ENCODE measurements around the gene ARID1A.
A peak's percentile ranks its signal among the peaks of the same experiment; 100 is the strongest.
"Not testable (repeated sequence)": the region's sequence is repeated elsewhere in the genome, so short reads cannot be mapped to it uniquely, and the experiment has no call there.

ARID1A gene

DNA sequence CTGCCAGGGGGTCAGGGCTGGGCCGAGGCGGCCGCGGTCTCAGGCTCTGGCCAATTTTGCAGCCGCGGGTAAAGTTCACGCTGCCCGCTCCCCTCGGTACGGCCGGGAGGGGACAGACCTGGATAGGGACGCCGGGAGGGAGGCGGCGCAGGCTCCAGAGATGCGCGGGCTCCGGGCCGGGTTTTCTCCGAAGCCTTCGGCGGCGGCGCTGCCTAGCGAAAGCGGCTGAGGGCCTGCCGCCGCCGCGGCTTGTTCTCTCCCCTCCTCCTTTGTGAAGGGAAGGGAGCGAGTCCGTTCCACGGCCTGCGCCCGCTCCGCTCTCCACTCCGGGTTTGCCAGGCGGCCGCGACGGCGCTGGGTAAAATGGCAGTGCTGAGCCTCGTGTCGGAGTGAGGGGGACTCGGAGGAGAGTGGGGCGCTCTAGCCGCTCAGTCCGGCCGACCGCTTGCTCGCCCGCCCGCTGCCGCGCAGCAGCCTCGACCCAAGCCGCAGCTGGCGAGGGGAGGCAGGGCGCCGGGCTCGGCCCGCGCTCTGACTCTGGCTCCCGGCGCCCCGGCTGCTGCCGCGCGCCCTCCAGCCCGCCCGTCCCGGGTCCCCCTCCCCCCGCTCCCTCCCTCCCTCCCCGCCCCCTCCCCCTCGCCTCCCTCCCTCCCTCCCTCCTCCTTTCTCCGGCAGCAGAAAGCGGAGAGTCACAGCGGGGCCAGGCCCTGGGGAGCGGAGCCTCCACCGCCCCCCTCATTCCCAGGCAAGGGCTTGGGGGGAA, at the start of gene ARID1A:
ARID1A (plus strand) TSS at position 660 of the 763 bp plus-strand sequence. CDS start 389 bp downstream, outside the sequence.
- H3K79me2 ChIP-seq (ENCODE audit: insufficient read depth, low read length), result peaks cover 66% of the 10 kb centered on the region
- peak; percentile 97 for DNase-seq

DNA sequence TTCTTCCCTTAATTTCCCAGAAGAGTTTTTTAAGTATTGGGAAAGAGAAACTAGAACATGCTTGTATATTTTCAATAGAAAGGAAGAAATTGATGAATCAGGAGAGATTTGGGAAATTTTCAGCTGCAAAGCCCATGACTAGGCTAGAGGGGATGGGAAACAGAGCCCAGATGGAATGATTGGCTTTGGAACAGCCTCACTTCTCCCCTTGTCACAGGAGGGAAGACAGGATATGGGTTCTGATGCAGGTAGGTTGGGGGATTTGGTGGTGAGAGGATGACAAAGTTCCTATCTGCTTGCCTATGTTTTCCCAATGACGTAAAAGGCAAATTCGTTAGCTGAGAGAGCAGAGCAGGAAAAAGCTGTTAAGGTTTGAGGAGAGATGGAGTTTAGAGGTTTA, 31.0 kb upstream of the ARID1A start:
- H3K4me2 ChIP-seq (ENCODE audit: insufficient read depth, low read length), result no peak overlapping the region
- H3K79me2 ChIP-seq (ENCODE audit: insufficient read depth, low read length), result no peaks in the 10 kb centered on the region
- no peaks in the 10 kb centered on the region for H3K4me1 ChIP-seq (ENCODE audit: insufficient read depth, low read length)
- no peaks in the 10 kb centered on the region for H3K27me3 ChIP-seq (ENCODE audit: insufficient read depth, low read length, poor library complexity)
- H3K36me3 ChIP-seq (ENCODE audit: insufficient read depth, low read length), result no peaks in the 10 kb centered on the region
- H2AFZ ChIP-seq (ENCODE audit: low read depth, low read length), result no peak overlapping the region
- TF ChIP-seq, protein P1, sequence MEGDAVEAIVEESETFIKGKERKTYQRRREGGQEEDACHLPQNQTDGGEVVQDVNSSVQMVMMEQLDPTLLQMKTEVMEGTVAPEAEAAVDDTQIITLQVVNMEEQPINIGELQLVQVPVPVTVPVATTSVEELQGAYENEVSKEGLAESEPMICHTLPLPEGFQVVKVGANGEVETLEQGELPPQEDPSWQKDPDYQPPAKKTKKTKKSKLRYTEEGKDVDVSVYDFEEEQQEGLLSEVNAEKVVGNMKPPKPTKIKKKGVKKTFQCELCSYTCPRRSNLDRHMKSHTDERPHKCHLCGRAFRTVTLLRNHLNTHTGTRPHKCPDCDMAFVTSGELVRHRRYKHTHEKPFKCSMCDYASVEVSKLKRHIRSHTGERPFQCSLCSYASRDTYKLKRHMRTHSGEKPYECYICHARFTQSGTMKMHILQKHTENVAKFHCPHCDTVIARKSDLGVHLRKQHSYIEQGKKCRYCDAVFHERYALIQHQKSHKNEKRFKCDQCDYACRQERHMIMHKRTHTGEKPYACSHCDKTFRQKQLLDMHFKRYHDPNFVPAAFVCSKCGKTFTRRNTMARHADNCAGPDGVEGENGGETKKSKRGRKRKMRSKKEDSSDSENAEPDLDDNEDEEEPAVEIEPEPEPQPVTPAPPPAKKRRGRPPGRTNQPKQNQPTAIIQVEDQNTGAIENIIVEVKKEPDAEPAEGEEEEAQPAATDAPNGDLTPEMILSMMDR (IDR thresholded peaks at IDR 0.05; ENCODE audit: borderline replicate concordance, extremely low read depth, low read length, poor library complexity, severe bottlenecking), result no peak
- TF ChIP-seq EZH2 (IDR thresholded peaks at IDR 0.05; ENCODE audit: borderline replicate concordance, low read depth, low read length, severe bottlenecking), result no peak
- no peak overlapping the region for H3K27ac ChIP-seq (ENCODE audit: low read length)
- no peaks in the 10 kb centered on the region for H3K9me3 ChIP-seq (ENCODE audit: insufficient read depth, low read length, severe bottlenecking)
- no peak overlapping the region for H3K4me3 ChIP-seq (ENCODE audit: low read depth in 1 of 2, low read length in 2 of 2)
- H3K9ac ChIP-seq (ENCODE audit: low read depth, low read length), result no peak overlapping the region
- DNase-seq, result no peak
- no peak for ATAC-seq (ENCODE audit: insufficient read depth, low read depth)
- no peaks in the 10 kb centered on the region for H4K20me1 ChIP-seq (ENCODE audit: insufficient read depth, low read length)

More for the DNA sequence above, at the start of gene ARID1A:
- peak within 1 kb of the TSS; percentile 66 for H2AFZ ChIP-seq (ENCODE audit: low read depth, low read length)
- peaks cover 50% of the 10 kb centered on the region for H3K4me1 ChIP-seq (ENCODE audit: insufficient read depth, low read length)
- peaks cover 28% of the 10 kb centered on the region for H4K20me1 ChIP-seq (ENCODE audit: insufficient read depth, low read length)
- peak within 1 kb of the TSS; percentile 97 for H3K4me2 ChIP-seq (ENCODE audit: insufficient read depth, low read length)
- H3K9me3 ChIP-seq (ENCODE audit: insufficient read depth, low read length, severe bottlenecking), result no peaks in the 10 kb centered on the region
- peak within 1 kb of the TSS; percentile 98 for H3K27ac ChIP-seq (ENCODE audit: low read length)
- peak; percentile 58 for ATAC-seq (ENCODE audit: insufficient read depth, low read depth)
- no peak for TF ChIP-seq EZH2 (IDR thresholded peaks at IDR 0.05; ENCODE audit: borderline replicate concordance, low read depth, low read length, severe bottlenecking)
- TF ChIP-seq, protein P1 (IDR thresholded peaks at IDR 0.05; ENCODE audit: borderline replicate concordance, extremely low read depth, low read length, poor library complexity, severe bottlenecking), result peak; percentile 9
- peaks cover 27% of the 10 kb centered on the region for H3K36me3 ChIP-seq (ENCODE audit: insufficient read depth, low read length)
- H3K9ac ChIP-seq (ENCODE audit: low read depth, low read length), result peak within 1 kb of the TSS; percentile 89
- peak within 1 kb of the TSS; percentile 78 to 81 for H3K4me3 ChIP-seq (ENCODE audit: low read depth in 1 of 2, low read length in 2 of 2)
- no peaks in the 10 kb centered on the region for H3K27me3 ChIP-seq (ENCODE audit: insufficient read depth, low read length, poor library complexity)

DNA sequence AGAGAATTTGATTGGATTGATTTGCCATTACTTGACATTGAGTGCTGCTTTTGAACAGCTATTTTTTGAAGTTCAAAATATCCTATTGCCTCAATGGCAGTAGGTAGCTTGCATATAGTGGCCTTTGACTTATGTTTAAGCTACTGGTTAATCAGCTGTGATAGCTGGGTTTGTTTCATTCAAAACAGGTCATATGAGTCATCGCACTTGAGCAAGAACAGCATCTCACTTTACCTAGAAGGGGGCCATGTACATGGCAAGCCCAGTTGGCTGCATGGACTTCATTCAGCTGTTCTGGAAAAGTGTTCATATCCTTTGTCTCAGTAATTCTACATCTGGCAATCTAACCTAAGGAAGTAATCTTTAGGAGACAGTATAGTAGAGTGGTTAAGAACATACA, 29.0 kb upstream of the ARID1A start:
- H3K27ac ChIP-seq (ENCODE audit: low read length), result no peak overlapping the region
- ATAC-seq (ENCODE audit: insufficient read depth, low read depth) (no peak), DNase-seq (no peak)
- no peaks in the 10 kb centered on the region for H3K27me3 ChIP-seq (ENCODE audit: insufficient read depth, low read length, poor library complexity)
- no peak overlapping the region for H3K9ac ChIP-seq (ENCODE audit: low read depth, low read length)
- H3K9me3 ChIP-seq (ENCODE audit: insufficient read depth, low read length, severe bottlenecking), result no peaks in the 10 kb centered on the region
- H3K4me2 ChIP-seq (ENCODE audit: insufficient read depth, low read length), result no peak overlapping the region
- no peak overlapping the region for H2AFZ ChIP-seq (ENCODE audit: low read depth, low read length)
- H3K36me3 ChIP-seq (ENCODE audit: insufficient read depth, low read length), result no peaks in the 10 kb centered on the region
- no peaks in the 10 kb centered on the region for H3K4me1 ChIP-seq (ENCODE audit: insufficient read depth, low read length)
- no peaks in the 10 kb centered on the region for H3K79me2 ChIP-seq (ENCODE audit: insufficient read depth, low read length)
- TF ChIP-seq, protein P1 (IDR thresholded peaks at IDR 0.05; ENCODE audit: borderline replicate concordance, extremely low read depth, low read length, poor library complexity, severe bottlenecking), result no peak
- no peak for TF ChIP-seq EZH2 (IDR thresholded peaks at IDR 0.05; ENCODE audit: borderline replicate concordance, low read depth, low read length, severe bottlenecking)
- H4K20me1 ChIP-seq (ENCODE audit: insufficient read depth, low read length), result no peaks in the 10 kb centered on the region
- no peak overlapping the region for H3K4me3 ChIP-seq (ENCODE audit: low read depth in 1 of 2, low read length in 2 of 2)

DNA sequence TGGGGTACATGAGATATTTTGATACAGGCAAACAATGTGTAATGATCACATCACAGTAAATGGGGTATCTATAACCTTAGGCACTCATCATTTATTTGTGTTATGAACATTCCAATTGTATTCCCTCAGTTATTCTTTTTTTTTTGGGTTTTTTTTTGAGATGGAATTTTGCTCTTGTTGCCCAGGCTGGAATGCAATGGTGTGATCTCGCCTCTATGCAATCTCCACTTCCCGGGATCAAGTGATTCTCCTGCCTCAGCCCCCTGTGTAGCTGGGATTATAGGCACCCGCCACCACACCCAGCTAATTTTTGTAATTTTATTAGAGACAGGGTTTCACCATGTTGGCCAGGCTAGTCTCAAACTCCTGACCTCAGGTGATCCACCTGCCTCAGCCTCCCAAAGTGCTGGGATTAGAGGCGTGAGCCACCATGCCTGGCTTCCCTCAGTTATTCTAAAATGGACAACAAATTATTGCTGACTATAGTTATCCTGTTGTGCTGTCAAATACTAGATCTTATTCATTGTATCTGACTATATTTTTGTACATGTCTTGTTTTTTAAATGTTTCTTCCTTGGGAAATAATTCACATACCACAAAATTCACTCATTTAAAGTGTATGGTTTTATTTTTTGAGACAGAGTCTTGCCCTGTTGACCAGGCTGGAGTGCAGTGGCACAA, 27.6 kb upstream of the ARID1A start:
- ATAC-seq (ENCODE audit: insufficient read depth, low read depth); H3K27me3 ChIP-seq (ENCODE audit: insufficient read depth, low read length, poor library complexity); H3K4me3 ChIP-seq (ENCODE audit: low read depth in 1 of 2, low read length in 2 of 2); H3K9me3 ChIP-seq (ENCODE audit: insufficient read depth, low read length, severe bottlenecking); H2AFZ ChIP-seq (ENCODE audit: low read depth, low read length); H3K79me2 ChIP-seq (ENCODE audit: insufficient read depth, low read length); H3K4me1 ChIP-seq (ENCODE audit: insufficient read depth, low read length); H3K4me2 ChIP-seq (ENCODE audit: insufficient read depth, low read length); H3K9ac ChIP-seq (ENCODE audit: low read depth, low read length); H3K27ac ChIP-seq (ENCODE audit: low read length); DNase-seq; H3K36me3 ChIP-seq (ENCODE audit: insufficient read depth, low read length); H4K20me1 ChIP-seq (ENCODE audit: insufficient read depth, low read length): not testable (repeated sequence)
